SK-N-SH treated with all-trans-retinoic acid at 6 μM for 48 hours (cell line): ENCODE results near the gene MAP10.

Experiments
- ATAC-seq: fragments of 200-7000 bp; cut with Tn5 transposase; 3 replicates; pipeline ENCODE4 v1.9.1; 2020; ENCODE audit warnings: mild to moderate bottlenecking, moderate library complexity
- ARNTL ChIP-seq: fragments of 450-650 bp; formaldehyde crosslinking; IDR thresholded peaks from 2 replicates; pipeline ENCODE4 v1.5.0; 2020; ENCODE audit warnings: low read depth, mild to moderate bottlenecking, moderate library complexity, borderline replicate concordance
- BACH2 ChIP-seq: fragments of 250-450 bp; sonication (Bioruptor Pico); IDR thresholded peaks from 2 replicates; pipeline ENCODE4 v1.9.0; 2021; ENCODE audit warnings: mild to moderate bottlenecking, borderline replicate concordance
- CSDC2 ChIP-seq: fragments of 250-450 bp; sonication (Bioruptor Pico); IDR thresholded peaks from 2 replicates; pipeline ENCODE4 v1.5.0; 2020; ENCODE audit warnings: mild to moderate bottlenecking, moderate library complexity
- ESRRG ChIP-seq: fragments of 250-450 bp; sonication (Bioruptor Pico); IDR thresholded peaks from 2 replicates; pipeline ENCODE4 v1.6.1; 2021; ENCODE audit warnings: mild to moderate bottlenecking
- GLIS3 ChIP-seq: fragments of 250-450 bp; sonication (Bioruptor Pico); IDR thresholded peaks from 2 replicates; pipeline ENCODE4 v1.5.0; 2020; ENCODE audit warnings: mild to moderate bottlenecking, moderate library complexity
- ISL1 ChIP-seq: fragments of 250-450 bp; sonication (Bioruptor Pico); IDR thresholded peaks from 2 replicates; pipeline ENCODE4 v2.1.2; 2022; ENCODE audit warnings: mild to moderate bottlenecking, moderate library complexity
- OSR1 ChIP-seq: fragments of 250-450 bp; sonication (Bioruptor Pico); IDR thresholded peaks from 2 replicates; pipeline ENCODE4 v1.8.0; 2022; ENCODE audit warnings: moderate library complexity, mild to moderate bottlenecking, inconsistent platforms
- PPARA ChIP-seq: fragments of 250-450 bp; sonication (Bioruptor Pico); IDR thresholded peaks from 2 replicates; pipeline ENCODE4 v1.5.0; 2020; ENCODE audit warnings: mild to moderate bottlenecking, borderline replicate concordance
- RARB ChIP-seq: fragments of 250-450 bp; sonication (Bioruptor Pico); IDR thresholded peaks from 2 replicates; pipeline ENCODE4 v1.8.0; 2021; ENCODE audit warnings: mild to moderate bottlenecking, moderate library complexity
- SNAI2 ChIP-seq: fragments of 250-450 bp; sonication (Bioruptor Pico); IDR thresholded peaks from 2 replicates; pipeline ENCODE4 v1.5.0; 2020; ENCODE audit warnings: mild to moderate bottlenecking, moderate library complexity
- TCF4 ChIP-seq: fragments of 250-450 bp; sonication (Bioruptor Pico); IDR thresholded peaks from 2 replicates; pipeline ENCODE4 v1.8.0; 2021; ENCODE audit warnings: mild to moderate bottlenecking, moderate library complexity, borderline replicate concordance
- TOX ChIP-seq: fragments of 250-450 bp; sonication (Bioruptor Pico); IDR thresholded peaks from 2 replicates; pipeline ENCODE4 v1.8.0; 2021; ENCODE audit warnings: mild to moderate bottlenecking, moderate library complexity, borderline replicate concordance
- ZC3H10 ChIP-seq: fragments of 250-450 bp; sonication (Bioruptor Pico); IDR thresholded peaks from 2 replicates; pipeline ENCODE4 v1.5.1; 2021; ENCODE audit warnings: mild to moderate bottlenecking, moderate library complexity
- ZFP3 ChIP-seq: fragments of 250-450 bp; sonication (Bioruptor Pico); IDR thresholded peaks from 2 replicates; pipeline ENCODE4 v1.5.0; 2020; ENCODE audit warnings: mild to moderate bottlenecking, moderate library complexity
- ZFP30 ChIP-seq: fragments of 450-650 bp; formaldehyde crosslinking; IDR thresholded peaks from 2 replicates; pipeline ENCODE4 v1.5.0; 2022; ENCODE audit warnings: mild to moderate bottlenecking, moderate library complexity
- ZNF565 ChIP-seq: fragments of 450-650 bp; formaldehyde crosslinking; conservative IDR thresholded peaks from 2 replicates; pipeline ENCODE4 v1.5.0; 2020; ENCODE audit warnings: low read depth, mild to moderate bottlenecking, moderate library complexity
- ZNF70 ChIP-seq: fragments of 450-650 bp; formaldehyde crosslinking; IDR thresholded peaks from 2 replicates; pipeline ENCODE4 v1.5.0; 2020; ENCODE audit warnings: mild to moderate bottlenecking, moderate library complexity
- ZNF8 ChIP-seq: fragments of 450-650 bp; formaldehyde crosslinking; IDR thresholded peaks from 2 replicates; pipeline ENCODE4 v1.5.0; 2020; ENCODE audit warnings: mild to moderate bottlenecking, moderate library complexity
- TF ChIP-seq, protein P1 (sequence below): fragments of 250-450 bp; sonication (Bioruptor Pico); IDR thresholded peaks from 2 replicates; pipeline ENCODE4 v1.5.0; 2020; ENCODE audit warnings: mild to moderate bottlenecking, moderate library complexity
- TF ChIP-seq, protein P2 (sequence below): fragments of 250-450 bp; sonication (Bioruptor Pico); IDR thresholded peaks from 2 replicates; pipeline ENCODE4 v1.8.0; 2021; ENCODE audit warnings: low read depth, mild to moderate bottlenecking, moderate library complexity, borderline replicate concordance
- TF ChIP-seq, protein P3 (sequence below): fragments of 250-450 bp; sonication (Bioruptor Pico); IDR thresholded peaks from 2 replicates; pipeline ENCODE4 v1.5.1; 2021; ENCODE audit warnings: mild to moderate bottlenecking, moderate library complexity
- TF ChIP-seq, protein P4 (sequence below): fragments of 250-450 bp; sonication (Bioruptor Pico); IDR thresholded peaks from 2 replicates; pipeline ENCODE4 v1.5.1; 2020; ENCODE audit warnings: low read depth, mild to moderate bottlenecking, moderate library complexity

MAP10 gene

DNA sequence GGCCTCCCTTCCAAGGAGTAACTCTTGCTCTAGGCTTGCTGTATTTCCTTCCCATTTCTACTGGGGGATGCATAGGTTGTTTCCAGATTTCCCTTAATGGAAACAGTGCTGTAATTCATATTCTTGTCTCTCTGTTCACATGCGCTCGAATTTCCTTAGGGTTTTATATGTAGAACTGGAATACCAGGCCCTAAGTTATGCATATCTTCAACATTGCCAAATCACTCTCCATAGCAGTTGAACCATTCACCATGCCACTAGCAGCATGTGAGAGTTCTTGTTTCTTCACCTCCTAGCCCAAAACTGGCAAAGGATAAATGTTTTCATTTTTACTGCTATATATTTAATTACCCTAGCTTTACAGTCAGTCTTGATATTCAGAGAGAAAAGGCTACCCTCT, 12.8 kb downstream of the MAP10 start (continued):
- no peak for TF ChIP-seq OSR1 (CRISPR knock-in tag)
- TF ChIP-seq CSDC2 = no peak
- no peak for TF ChIP-seq BACH2
- TF ChIP-seq ISL1 (CRISPR knock-in tag) = no peak
- no peak for TF ChIP-seq ARNTL
- TF ChIP-seq, all 23 proteins: peak for 0

DNA sequence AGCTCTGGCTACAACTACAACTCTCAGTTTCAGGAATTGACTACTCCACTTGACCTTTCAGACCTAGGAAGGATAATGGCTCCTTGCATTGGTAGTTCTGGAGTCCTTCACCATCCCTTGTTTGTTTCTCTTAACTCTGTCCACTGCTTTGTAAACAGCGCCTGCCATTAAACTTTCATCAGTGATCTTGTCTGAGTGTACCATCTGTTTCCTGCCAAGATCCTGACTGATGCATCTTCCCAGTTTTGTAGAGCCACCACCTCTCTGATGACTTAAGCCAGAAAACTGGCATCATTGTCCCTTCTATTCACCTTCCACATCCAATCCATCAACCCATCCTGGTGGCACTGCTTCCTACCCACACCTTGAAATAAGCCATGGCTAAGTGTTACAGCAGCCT, 15.2 kb downstream of the MAP10 start:
- no peak for ATAC-seq

DNA sequence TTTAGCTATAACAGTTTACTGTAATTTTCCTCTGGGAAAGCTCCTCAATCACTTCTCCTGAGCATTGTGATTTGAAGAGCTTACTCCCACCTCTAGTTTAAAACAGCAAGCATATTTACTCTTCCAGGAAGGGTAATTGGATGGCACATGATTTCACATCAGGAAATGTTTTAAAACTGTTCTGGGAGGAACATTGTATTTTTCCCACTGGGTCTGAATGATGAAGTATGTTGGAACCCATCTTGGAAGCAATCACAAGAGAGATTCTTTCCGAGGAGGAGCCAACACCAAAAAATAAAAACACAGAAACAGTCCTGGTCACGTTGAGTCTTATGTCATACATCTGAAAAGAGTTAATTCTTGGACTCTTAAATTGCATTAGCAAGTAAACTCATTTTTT, 17.3 kb downstream of the MAP10 start:
- TF ChIP-seq ZNF565 = no peak
- no peak for TF ChIP-seq ZNF8 (CRISPR knock-in tag)
- TF ChIP-seq ZFP3 (CRISPR knock-in tag) = no peak
- no peak for TF ChIP-seq ISL1 (CRISPR knock-in tag)
- TF ChIP-seq, protein P1, sequence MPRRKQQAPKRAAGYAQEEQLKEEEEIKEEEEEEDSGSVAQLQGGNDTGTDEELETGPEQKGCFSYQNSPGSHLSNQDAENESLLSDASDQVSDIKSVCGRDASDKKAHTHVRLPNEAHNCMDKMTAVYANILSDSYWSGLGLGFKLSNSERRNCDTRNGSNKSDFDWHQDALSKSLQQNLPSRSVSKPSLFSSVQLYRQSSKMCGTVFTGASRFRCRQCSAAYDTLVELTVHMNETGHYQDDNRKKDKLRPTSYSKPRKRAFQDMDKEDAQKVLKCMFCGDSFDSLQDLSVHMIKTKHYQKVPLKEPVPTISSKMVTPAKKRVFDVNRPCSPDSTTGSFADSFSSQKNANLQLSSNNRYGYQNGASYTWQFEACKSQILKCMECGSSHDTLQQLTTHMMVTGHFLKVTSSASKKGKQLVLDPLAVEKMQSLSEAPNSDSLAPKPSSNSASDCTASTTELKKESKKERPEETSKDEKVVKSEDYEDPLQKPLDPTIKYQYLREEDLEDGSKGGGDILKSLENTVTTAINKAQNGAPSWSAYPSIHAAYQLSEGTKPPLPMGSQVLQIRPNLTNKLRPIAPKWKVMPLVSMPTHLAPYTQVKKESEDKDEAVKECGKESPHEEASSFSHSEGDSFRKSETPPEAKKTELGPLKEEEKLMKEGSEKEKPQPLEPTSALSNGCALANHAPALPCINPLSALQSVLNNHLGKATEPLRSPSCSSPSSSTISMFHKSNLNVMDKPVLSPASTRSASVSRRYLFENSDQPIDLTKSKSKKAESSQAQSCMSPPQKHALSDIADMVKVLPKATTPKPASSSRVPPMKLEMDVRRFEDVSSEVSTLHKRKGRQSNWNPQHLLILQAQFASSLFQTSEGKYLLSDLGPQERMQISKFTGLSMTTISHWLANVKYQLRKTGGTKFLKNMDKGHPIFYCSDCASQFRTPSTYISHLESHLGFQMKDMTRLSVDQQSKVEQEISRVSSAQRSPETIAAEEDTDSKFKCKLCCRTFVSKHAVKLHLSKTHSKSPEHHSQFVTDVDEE (CRISPR knock-in tag) = no peak
- no peak for TF ChIP-seq TOX (CRISPR knock-in tag)
- TF ChIP-seq, protein P2, sequence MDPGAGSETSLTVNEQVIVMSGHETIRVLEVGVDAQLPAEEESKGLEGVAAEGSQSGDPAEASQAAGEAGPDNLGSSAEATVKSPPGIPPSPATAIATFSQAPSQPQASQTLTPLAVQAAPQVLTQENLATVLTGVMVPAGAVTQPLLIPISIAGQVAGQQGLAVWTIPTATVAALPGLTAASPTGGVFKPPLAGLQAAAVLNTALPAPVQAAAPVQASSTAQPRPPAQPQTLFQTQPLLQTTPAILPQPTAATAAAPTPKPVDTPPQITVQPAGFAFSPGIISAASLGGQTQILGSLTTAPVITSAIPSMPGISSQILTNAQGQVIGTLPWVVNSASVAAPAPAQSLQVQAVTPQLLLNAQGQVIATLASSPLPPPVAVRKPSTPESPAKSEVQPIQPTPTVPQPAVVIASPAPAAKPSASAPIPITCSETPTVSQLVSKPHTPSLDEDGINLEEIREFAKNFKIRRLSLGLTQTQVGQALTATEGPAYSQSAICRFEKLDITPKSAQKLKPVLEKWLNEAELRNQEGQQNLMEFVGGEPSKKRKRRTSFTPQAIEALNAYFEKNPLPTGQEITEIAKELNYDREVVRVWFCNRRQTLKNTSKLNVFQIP (CRISPR knock-in tag) = no peak
- TF ChIP-seq ZNF70 (CRISPR knock-in tag) = no peak
- TF ChIP-seq, protein P3, sequence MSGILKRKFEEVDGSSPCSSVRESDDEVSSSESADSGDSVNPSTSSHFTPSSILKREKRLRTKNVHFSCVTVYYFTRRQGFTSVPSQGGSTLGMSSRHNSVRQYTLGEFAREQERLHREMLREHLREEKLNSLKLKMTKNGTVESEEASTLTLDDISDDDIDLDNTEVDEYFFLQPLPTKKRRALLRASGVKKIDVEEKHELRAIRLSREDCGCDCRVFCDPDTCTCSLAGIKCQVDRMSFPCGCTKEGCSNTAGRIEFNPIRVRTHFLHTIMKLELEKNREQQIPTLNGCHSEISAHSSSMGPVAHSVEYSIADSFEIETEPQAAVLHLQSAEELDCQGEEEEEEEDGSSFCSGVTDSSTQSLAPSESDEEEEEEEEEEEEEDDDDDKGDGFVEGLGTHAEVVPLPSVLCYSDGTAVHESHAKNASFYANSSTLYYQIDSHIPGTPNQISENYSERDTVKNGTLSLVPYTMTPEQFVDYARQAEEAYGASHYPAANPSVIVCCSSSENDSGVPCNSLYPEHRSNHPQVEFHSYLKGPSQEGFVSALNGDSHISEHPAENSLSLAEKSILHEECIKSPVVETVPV = no peak
- no peak for TF ChIP-seq ESRRG
- TF ChIP-seq ZFP30 (CRISPR knock-in tag) = no peak
- TF ChIP-seq RARB (CRISPR knock-in tag) = no peak
- TF ChIP-seq ARNTL = no peak
- TF ChIP-seq, all 23 proteins: peak for 0
- ATAC-seq = no peak

More for the DNA sequence above, 15.2 kb downstream of the MAP10 start:
- TF ChIP-seq ESRRG (no peak), ZNF8 (CRISPR knock-in tag) (no peak), TOX (CRISPR knock-in tag) (no peak), CSDC2 (no peak), SNAI2 (no peak), ARNTL (no peak), ZFP3 (CRISPR knock-in tag) (no peak)
- TF ChIP-seq, protein P1 (CRISPR knock-in tag) = no peak

DNA sequence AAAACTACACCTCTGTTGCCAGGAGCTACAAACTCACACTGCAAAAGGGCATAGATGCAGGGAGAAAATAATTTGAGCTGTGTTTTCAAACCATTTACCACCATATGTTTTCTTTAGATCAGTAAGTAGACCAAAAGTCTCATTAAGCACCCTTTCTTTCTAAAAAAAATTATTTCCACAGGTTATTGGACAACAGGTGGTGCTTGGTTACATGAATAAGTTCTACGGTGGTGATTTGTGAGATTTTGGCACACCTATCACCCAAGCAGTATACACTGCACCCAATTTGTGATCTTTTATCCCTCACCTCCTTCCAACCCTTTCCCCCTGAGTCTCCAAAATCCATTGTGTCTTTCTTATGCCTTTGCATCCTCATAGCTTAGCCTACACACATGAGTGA, 21.1 kb downstream of the MAP10 start:
- ATAC-seq = no peak
- TF ChIP-seq ZFP3 (CRISPR knock-in tag) (no peak), ZFP30 (CRISPR knock-in tag) (no peak), ZNF565 (no peak), ZC3H10 (no peak), ZNF8 (CRISPR knock-in tag) (no peak), GLIS3 (CRISPR knock-in tag) (no peak), RARB (CRISPR knock-in tag) (no peak), TOX (CRISPR knock-in tag) (no peak), ZNF70 (CRISPR knock-in tag) (no peak), TCF4 (no peak), PPARA (no peak), OSR1 (CRISPR knock-in tag) (no peak), ESRRG (no peak), CSDC2 (no peak), BACH2 (no peak), ISL1 (CRISPR knock-in tag) (no peak)
- TF ChIP-seq, protein P4, sequence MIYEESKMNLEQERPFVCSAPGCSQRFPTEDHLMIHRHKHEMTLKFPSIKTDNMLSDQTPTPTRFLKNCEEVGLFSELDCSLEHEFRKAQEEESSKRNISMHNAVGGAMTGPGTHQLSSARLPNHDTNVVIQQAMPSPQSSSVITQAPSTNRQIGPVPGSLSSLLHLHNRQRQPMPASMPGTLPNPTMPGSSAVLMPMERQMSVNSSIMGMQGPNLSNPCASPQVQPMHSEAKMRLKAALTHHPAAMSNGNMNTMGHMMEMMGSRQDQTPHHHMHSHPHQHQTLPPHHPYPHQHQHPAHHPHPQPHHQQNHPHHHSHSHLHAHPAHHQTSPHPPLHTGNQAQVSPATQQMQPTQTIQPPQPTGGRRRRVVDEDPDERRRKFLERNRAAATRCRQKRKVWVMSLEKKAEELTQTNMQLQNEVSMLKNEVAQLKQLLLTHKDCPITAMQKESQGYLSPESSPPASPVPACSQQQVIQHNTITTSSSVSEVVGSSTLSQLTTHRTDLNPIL (CRISPR knock-in tag) = no peak
- TF ChIP-seq, protein P2 (CRISPR knock-in tag) = no peak
- TF ChIP-seq, protein P3 = no peak
